GM10266 (cell line): ENCODE results near the gene KCNJ12.
"Not testable (repeated sequence)": the region's sequence is repeated elsewhere in the genome, so short reads cannot be mapped to it uniquely, and the experiment has no call there.

ENCODE experiments used
- DNase-seq: peaks from one replicate; pipeline ENCODE4 v3.0.0; 2012; ENCODE audit errors: extremely low spot score
- CTCF ChIP-seq: IDR thresholded peaks from 2 replicates; pipeline ENCODE4 v1.5.1; 2012; ENCODE audit warnings: mild to moderate bottlenecking, low read depth; ENCODE audit not compliant: control insufficient read depth, insufficient read depth; ENCODE audit errors: missing control alignments

Gene KCNJ12

GRCh38 chr17:21453144-21453898, 77.2 kb downstream of the KCNJ12 start:
- TF ChIP-seq CTCF: no peak
- DNase-seq: peak; percentile 7

- not testable (repeated sequence) for DNase-seq
These were observed 77.8 kb downstream of the KCNJ12 start for GRCh38 chr17:21454006-21454405.

GRCh38 chr17:21454441-21454840, 78.3 kb downstream of the KCNJ12 start:
- no peak for TF ChIP-seq CTCF
- no peak for DNase-seq

- no peak for DNase-seq
- no peak for TF ChIP-seq CTCF
These were observed 79.6 kb downstream of the KCNJ12 start for GRCh38 chr17:21455761-21456160.

- not testable (repeated sequence) for DNase-seq
These were observed 80.3 kb downstream of the KCNJ12 start for GRCh38 chr17:21456449-21456848.

- peak; percentile 91 for DNase-seq
These were observed 81.2 kb downstream of the KCNJ12 start for GRCh38 chr17:21457051-21458026.

GRCh38 chr17:21458054-21458453, 81.9 kb downstream of the KCNJ12 start:
- TF ChIP-seq CTCF: no peak
- no peak for DNase-seq

More at GRCh38 chr17:21457051-21458026, 81.2 kb downstream of the KCNJ12 start:
- peak; percentile 77 for TF ChIP-seq CTCF

GRCh38 chr17:21459536-21459935, 83.4 kb downstream of the KCNJ12 start:
- no peak for TF ChIP-seq CTCF

More at GRCh38 chr17:21459536-21459935, 83.4 kb downstream of the KCNJ12 start:
- no peak for DNase-seq
